GM12872 (cell line): ENCODE data around the gene MAP2K3.

ENCODE experiments used
- TF ChIP-seq, protein P1 (sequence below): IDR thresholded peaks from 3 replicates; pipeline ENCODE4 v1.5.1; 2011; ENCODE audit warnings: low read depth, mild to moderate bottlenecking, low read length, moderate library complexity; ENCODE audit not compliant: insufficient read depth

The MAP2K3 gene

GRCh38 chr17:21249086-21249795 lies 35.3 kb upstream of the MAP2K3 start:
- TF ChIP-seq, protein P1, sequence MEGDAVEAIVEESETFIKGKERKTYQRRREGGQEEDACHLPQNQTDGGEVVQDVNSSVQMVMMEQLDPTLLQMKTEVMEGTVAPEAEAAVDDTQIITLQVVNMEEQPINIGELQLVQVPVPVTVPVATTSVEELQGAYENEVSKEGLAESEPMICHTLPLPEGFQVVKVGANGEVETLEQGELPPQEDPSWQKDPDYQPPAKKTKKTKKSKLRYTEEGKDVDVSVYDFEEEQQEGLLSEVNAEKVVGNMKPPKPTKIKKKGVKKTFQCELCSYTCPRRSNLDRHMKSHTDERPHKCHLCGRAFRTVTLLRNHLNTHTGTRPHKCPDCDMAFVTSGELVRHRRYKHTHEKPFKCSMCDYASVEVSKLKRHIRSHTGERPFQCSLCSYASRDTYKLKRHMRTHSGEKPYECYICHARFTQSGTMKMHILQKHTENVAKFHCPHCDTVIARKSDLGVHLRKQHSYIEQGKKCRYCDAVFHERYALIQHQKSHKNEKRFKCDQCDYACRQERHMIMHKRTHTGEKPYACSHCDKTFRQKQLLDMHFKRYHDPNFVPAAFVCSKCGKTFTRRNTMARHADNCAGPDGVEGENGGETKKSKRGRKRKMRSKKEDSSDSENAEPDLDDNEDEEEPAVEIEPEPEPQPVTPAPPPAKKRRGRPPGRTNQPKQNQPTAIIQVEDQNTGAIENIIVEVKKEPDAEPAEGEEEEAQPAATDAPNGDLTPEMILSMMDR, result no peak

GRCh38 chr17:21249920-21250703 lies 34.4 kb upstream of the MAP2K3 start:
- TF ChIP-seq, protein P1, result no peak

DNA sequence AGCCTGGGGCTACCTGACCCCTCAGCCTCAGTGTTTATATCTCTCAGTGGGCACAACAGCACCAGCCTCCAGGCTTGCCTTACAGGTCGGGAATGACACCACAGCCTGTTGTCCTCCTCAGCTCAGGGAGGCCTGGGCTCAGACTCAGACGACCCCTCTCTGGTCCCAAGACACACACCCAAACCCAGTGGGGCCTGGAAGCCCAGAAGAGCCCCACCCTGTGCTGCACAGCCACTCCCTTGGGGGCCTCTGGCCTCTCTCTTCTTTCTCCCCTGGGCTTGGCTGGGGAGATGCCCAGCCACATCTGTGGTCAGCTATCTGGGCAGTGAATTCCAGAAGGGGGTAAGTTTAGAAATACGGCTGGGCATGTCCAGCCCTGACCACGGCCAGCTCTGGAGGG lies 33.7 kb upstream of the MAP2K3 start:
- TF ChIP-seq, protein P1, result no peak

- TF ChIP-seq, protein P1, result no peak
Measured at GRCh38 chr17:21251337-21252010, 33.0 kb upstream of the MAP2K3 start.

DNA sequence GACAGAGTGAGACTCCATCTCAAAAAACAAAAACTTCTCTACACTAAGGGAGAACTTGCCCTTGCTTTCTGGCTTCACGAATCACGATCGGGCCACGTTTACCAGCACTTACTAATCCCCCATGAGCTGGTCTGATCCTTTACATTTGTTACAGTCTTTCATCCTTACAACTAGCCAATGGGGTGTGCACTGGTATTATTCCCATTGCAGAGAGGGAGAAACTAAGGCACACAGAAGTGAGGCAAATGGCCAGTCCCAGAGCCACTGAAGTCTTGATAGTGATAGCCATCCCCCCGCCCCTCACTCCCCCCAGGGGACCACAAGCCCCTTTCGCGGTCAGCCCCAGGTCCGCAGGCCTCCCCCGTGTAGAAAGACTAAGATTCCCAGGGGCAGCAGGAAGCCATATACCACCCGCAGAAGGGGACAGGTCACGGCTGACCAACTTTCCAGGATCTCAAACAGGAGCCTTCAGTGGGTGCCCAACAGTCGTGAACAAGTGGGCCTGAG lies 32.2 kb upstream of the MAP2K3 start:
- TF ChIP-seq, protein P1, result no peak

GRCh38 chr17:21252796-21253645 lies 31.5 kb upstream of the MAP2K3 start, which contains the start of gene NATD1:
Gene NATD1, minus strand, starts transcription at chr17:21253410. Its CDS starts 146 bp downstream, at chr17:21253264.
- TF ChIP-seq, protein P1, result no peak
